Muscle of leg (tissue), 16 donors: ENCODE data around the gene DDX19B. TPM values are rescaled to one million over a fixed set of nuclear protein-coding genes. Genes with fewer than 3 reads are reported as not detected.
"Not testable (repeated sequence)": the region's sequence is repeated elsewhere in the genome, so short reads cannot be mapped to it uniquely, and the experiment has no call there.

Experiments used
- DNase-seq: peaks from one replicate; pipeline ENCODE4 v3.0.0; 2013
- H3K27ac ChIP-seq: one replicate; pipeline ENCODE4 v1.5.1; 2013; ENCODE audit warnings: mild to moderate bottlenecking, low read length, control low read depth
- H3K27me3 ChIP-seq: one replicate; pipeline ENCODE4 v1.6.1; 2013; ENCODE audit warnings: low read length; ENCODE audit not compliant: control insufficient read depth, insufficient read depth
- H3K36me3 ChIP-seq: one replicate; pipeline ENCODE4 v1.6.1; 2013; ENCODE audit warnings: low read length; ENCODE audit not compliant: control insufficient read depth, insufficient read depth
- H3K4me1 ChIP-seq: one replicate; pipeline ENCODE4 v1.6.1; 2013; ENCODE audit warnings: low read length; ENCODE audit not compliant: control insufficient read depth, insufficient read depth
- H3K4me3 ChIP-seq: one replicate; pipeline ENCODE4 v1.5.1; 2013; ENCODE audit warnings: low read length, control low read depth
- H3K9me3 ChIP-seq: replicated peaks from 2 replicates; pipeline ENCODE4 v1.6.1; 2013; ENCODE audit warnings: low read depth, low read length; ENCODE audit not compliant: control insufficient read depth
- WGBS: methylation state at CpG from one replicate; pipeline ENCODE4 v1.1.5; 2013; ENCODE audit warnings: missing lambda C conversion rate; ENCODE audit not compliant: insufficient coverage; 5-methylcytosine and 5-hydroxymethylcytosine counted together
- long read RNA-seq, 11 donors: transcript quantifications; one replicate each; lab custom pipeline, GENCODE V29; 2026
- polyA plus RNA-seq, 8 donors: library from polyadenylated mRNA; unstranded; fragments of 120-200 nt; gene quantifications; one replicate each; pipeline versions ENCODE4 v1.2.1 to v1.2.3, GENCODE V29; 2013; ENCODE audit warnings: inconsistent platforms in 1 of 8, low replicate concordance in 1 of 8; ENCODE audit not compliant: insufficient read length in 8 of 8, insufficient read depth in 1 of 8
- total RNA-seq: library from RNA; stranded (reverse); fragments of 120-200 nt; gene quantifications from one replicate; pipeline ENCODE4 v1.2.4, GENCODE V29; 2013

DDX19B gene
- total RNA-seq (19.9 TPM), polyA plus RNA-seq (10 to 100 TPM; 19.1 to 27.5 (median 22.1) TPM)
- long read RNA-seq, donor 1: 0 reads
- long read RNA-seq, donor 2, partial matches to known transcripts: 0 of 2 reads
- long read RNA-seq, donor 2, other reads (novel, unspliced or antisense): 0 of 2 reads
- long read RNA-seq, donor 3, partial matches to known transcripts: 6 of 10 reads
- long read RNA-seq, donor 3, other reads (novel, unspliced or antisense): 0 of 10 reads
- long read RNA-seq, donor 4: 0 reads
- long read RNA-seq, donor 5, transcript DDX19B-201 (12 exons, 3,386 nt): major isoform, 6 of 17 reads
- long read RNA-seq, donor 5, partial matches to known transcripts: 6 of 17 reads
- long read RNA-seq, donor 5, other reads (novel, unspliced or antisense): 0 of 17 reads
- long read RNA-seq, donor 6, transcript DDX19B-201 (12 exons, 3,386 nt): major isoform, 7 of 16 reads
- long read RNA-seq, donor 6, partial matches to known transcripts: 5 of 16 reads
- long read RNA-seq, donor 6, other reads (novel, unspliced or antisense): 0 of 16 reads
- long read RNA-seq, donor 7, partial matches to known transcripts: 0 of 3 reads
- long read RNA-seq, donor 7, other reads (novel, unspliced or antisense): 0 of 3 reads
- long read RNA-seq, donor 8, partial matches to known transcripts: 0 of 4 reads
- long read RNA-seq, donor 8, other reads (novel, unspliced or antisense): 0 of 4 reads
- long read RNA-seq, donor 9, partial matches to known transcripts: 0 of 2 reads
- long read RNA-seq, donor 9, other reads (novel, unspliced or antisense): 0 of 2 reads
- long read RNA-seq, donor 10, transcript DDX19B-201 (12 exons, 3,386 nt): major isoform, 6 of 9 reads
- long read RNA-seq, donor 10, partial matches to known transcripts: 0 of 9 reads
- long read RNA-seq, donor 10, other reads (novel, unspliced or antisense): 0 of 9 reads
- long read RNA-seq, donor 11, transcript DDX19B-201 (12 exons, 3,386 nt): major isoform, 6 of 8 reads
- long read RNA-seq, donor 11, partial matches to known transcripts: 0 of 8 reads
- long read RNA-seq, donor 11, other reads (novel, unspliced or antisense): 0 of 8 reads

DNA sequence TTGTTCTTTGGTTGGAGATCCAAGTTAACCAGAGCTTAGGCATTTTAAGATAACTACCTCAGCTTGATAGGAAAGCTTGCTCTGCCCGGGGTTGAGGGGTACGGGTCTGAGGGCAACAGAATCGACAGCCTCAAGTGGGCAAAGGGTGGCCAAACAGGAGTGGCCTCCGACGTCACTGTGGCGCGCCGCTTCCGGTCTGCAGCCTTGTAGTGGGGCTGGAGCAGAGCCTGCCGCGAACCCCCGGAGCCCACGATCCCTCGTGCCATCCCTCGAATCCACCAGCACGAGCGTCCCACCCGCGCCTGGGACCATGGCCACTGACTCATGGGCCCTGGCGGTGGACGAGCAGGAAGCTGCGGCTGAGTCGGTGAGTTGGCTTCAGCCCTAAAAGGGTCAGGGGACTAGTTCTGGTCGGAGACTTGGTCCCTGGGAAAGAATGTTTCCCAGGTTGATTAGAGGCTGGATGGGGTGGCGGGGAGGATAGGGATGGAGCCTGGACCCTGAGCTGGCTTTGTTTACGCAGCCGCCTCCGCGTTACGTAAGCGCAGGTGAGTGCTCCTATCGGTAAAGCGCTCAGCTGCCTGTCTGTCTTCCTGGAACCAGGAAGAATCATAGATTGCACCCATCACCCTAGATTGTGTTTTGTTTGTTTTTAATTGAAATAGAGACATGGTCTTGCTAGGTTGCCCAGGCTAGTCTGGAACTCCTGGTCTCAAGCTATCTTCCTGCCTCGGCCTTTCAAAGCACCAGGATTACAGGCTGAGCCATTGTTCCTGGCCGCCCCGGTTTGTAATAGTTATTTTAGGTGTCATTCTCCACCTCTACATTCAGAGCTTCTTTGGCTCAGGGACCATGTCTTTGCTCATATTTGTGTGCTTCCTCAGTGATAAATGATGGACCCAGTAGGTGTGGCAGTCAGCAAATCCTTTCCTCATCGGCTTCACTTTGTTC, at the start of gene DDX19B:
Gene DDX19B (plus strand): TSS at position 199 of the 951 bp plus-strand sequence. CDS start 112 bp downstream, at position 311.
- DNase-seq: peak; percentile 87
- whole genome bisulfite sequencing: 0% methylated on average over 31 of the region's 37 CpGs
- no peaks in the 10 kb centered on the region for H3K36me3 ChIP-seq

DNA sequence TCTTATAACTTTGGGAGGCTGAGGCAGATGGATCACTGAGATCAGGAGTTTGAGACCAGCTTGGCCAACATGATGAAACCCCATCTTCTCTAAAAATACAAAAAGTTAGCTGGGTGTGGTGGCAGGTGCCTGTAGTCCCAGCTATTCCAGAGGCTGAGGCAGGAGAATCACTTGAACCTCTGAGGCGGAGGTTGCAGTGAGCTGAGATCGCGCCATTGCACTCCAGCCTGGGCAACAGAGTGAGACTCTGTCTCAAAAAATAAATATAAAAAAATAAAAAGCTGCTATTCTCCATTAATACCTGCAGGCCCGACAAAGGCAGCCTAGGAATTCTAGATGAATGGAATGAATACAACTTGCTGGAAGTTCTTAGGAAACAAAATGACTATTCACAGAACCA, 49.3 kb upstream of the DDX19B start:
- H3K4me3 ChIP-seq, H3K27ac ChIP-seq: not testable (repeated sequence)

More for the DNA sequence above, at the start of gene DDX19B:
- Histone ChIP-seq H3K9me3 (peaks cover 2% of the 10 kb centered on the region), H3K4me1 (peaks cover 7% of the 10 kb centered on the region), H3K27ac (peak within 1 kb of the TSS; percentile 97), H3K4me3 (peak within 1 kb of the TSS; percentile 98), H3K27me3 (no peaks in the 10 kb centered on the region)

DNA sequence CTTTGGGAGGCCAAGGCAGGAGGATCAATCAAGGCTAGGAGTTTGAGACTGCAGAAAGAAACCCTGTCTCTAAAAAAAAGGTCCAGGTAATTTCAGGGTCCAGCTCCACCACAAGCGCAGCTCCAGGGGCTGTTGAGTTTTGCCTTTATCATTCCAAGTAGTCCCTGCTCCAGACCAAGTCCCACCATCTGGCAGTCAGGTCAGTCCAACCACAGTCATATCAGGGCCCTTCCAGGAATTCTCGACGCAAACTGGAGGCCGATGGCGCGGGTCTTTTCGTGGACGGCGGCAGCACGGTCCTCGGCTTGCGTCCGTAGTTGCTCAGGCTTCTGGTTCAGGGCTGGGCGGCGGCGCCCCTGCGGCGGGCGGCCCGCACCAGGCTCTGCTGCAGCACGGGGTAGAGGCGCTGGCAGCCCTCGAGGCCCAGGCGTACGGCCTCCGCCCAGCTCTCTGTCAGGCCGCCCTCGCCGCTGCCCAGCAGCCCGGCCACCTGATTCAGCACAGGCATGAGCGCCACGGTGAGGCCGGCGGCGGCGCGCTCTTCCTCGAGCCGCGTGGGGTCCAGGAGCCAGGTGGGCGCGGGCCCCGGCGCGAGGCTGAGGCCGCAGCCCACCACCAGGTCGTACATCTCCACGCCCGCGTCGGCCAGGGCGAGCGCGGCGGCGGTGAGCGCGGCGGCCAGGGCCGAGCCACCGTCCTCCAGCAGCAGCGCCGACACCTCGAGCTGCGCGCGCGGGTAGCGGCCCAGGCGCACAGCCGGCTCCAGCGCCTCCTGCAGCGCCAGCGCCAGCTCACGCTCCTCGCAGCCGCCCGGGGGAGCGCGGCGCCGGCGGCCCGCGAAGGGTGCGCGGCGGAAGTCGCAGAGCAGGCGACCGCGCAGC, 48.0 kb upstream of the DDX19B start:
- DNase-seq: peak; percentile 41
- peak overlapping the region; percentile 45 for H3K4me3 ChIP-seq
- no peaks in the 10 kb centered on the region for H3K27me3 ChIP-seq
- WGBS: under 1% methylated on average over 92 of the region's 92 CpGs
- no peak overlapping the region for H3K27ac ChIP-seq
- peaks cover 15% of the 10 kb centered on the region for H3K4me1 ChIP-seq
- peaks cover 40% of the 10 kb centered on the region for H3K36me3 ChIP-seq
- H3K9me3 ChIP-seq: no peaks in the 10 kb centered on the region

More for the DNA sequence above, 49.3 kb upstream of the DDX19B start:
- not testable (repeated sequence) for H3K9me3 ChIP-seq, DNase-seq, H3K27me3 ChIP-seq
- Histone ChIP-seq H3K4me1 (peaks cover 15% of the 10 kb centered on the region), H3K36me3 (peaks cover 30% of the 10 kb centered on the region)
- WGBS: no CpG with 5 or more reads among the region's 4 CpGs

DNA sequence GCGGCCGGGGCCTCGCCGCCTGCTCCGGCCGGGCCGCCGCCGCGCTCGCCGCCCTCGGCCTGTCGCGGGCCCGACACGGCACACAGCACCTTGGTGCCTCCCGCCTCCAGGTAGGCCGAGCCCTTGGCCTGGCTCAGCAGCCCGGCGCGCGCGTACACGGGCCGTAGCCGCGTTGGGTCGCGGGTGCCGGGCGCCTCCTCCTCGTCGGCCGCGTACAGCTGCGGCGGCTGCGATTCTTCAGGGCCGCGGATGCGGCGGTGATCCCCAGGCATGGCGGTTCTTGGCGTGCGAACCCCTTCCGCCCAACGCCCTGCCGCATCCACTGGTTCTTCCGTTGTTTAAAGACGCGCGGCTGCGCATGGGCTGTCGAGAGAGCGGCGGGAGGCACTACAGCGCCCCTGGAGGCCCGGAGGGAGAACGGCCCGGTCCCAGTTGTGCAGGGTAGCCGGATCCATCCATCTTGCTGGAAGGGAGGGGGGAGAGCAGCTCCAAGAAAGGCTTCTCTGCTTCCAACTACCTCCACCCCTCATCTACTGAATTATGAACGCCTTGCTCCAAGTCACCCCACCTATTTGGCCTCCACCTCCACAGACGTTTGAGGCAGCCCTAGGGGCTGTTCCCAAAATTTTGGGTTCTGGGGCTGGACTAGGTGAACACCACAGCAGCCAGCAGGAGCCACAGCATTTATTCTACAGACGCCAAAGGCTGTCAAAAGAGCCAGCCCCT, 47.2 kb upstream of the DDX19B start, which contains the start of gene EXOSC6:
Gene EXOSC6 (minus strand): TSS at position 312 of the 726 bp plus-strand sequence. CDS start 40 bp downstream, at position 272.
- DNase-seq: peak; percentile 97
- Histone ChIP-seq H3K36me3 (peaks cover 48% of the 10 kb centered on the region), H3K27ac (peak within 1 kb of the TSS; percentile 47), H3K27me3 (no peaks in the 10 kb centered on the region), H3K9me3 (no peaks in the 10 kb centered on the region), H3K4me3 (peak within 1 kb of the TSS; percentile 47), H3K4me1 (peaks cover 15% of the 10 kb centered on the region)
- under 1% methylated on average over 58 of the region's 65 CpGs for WGBS

DNA sequence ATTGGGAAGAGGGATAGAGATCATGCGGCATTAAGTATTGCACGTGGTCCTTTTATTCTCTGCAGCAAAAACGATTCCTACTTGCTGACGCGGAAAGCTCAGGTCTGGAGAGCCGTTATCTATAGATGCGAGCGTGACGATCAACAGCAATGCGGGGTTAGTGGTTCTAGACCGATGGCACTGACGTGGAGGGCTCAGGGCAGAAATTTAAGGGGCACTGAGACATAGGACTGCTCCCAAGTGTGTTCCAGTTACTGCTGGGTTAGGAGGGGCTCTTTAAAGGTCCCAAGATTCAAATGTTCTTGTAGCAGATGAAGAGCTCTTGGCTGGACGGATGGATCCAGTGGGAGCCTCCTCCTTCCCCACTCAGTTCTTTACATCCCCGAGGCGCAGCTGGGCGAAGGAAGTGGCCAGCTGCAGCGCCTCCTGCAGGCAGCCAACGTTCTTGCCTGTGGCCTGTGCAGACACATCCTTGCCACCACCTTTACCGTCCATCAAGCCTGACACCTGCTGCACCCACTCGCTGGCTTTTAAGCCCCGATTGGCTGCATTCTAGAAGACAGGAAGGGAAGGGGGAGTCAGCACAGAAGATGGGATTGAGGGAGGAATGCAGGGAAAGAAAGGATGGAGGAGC, 46.5 kb upstream of the DDX19B start:
- peak; percentile 16 for DNase-seq
- Histone ChIP-seq H3K27me3 (no peaks in the 10 kb centered on the region), H3K9me3 (no peaks in the 10 kb centered on the region), H3K4me1 (peaks cover 15% of the 10 kb centered on the region), H3K4me3 (no peak overlapping the region), H3K36me3 (peaks cover 53% of the 10 kb centered on the region), H3K27ac (peak overlapping the region; percentile 47)
- WGBS: 82% methylated on average over 17 of the region's 21 CpGs

DNA sequence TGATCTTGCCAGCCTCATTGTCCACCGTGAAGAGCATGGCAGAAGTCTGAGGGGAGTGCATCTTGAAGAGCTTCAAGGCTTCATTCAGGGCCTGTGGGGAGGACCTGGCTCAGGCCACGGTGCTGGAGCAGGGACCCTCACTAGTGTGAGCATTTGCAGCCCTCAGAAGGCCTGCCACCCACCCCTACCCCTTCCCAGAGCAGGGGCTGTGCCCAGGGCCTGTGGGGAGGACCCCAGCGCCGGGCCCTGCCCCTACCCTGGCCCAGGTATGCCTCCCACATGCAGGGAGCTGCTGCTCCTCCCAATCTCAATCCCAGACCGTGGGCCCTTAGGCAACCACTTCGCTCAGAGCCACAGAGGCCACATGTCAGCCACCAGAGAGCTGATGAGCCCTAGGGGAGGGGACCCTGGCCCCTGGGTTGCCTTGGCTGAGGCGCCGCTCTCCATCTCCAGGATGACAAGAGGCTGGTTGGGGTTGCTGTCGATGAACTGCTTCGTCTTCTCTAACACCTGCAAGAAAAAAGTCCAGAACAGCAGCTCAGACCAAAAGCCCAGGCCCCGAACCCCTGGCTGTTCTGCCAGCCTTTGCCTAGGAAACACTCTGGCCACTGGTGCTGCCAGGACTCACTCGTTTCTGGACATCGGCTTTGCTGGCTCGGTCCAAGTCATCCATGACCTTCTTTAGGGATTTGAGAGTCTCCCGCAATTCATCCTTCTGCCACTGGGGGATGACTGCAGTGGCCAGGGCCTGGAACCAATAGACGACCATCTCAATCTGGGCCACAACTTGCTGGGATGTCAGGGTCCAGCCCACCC, 45.5 kb upstream of the DDX19B start:
- 73% methylated on average over 10 of the region's 16 CpGs for WGBS
- DNase-seq: peak; percentile 20
- peaks cover 61% of the 10 kb centered on the region for H3K36me3 ChIP-seq

DNA sequence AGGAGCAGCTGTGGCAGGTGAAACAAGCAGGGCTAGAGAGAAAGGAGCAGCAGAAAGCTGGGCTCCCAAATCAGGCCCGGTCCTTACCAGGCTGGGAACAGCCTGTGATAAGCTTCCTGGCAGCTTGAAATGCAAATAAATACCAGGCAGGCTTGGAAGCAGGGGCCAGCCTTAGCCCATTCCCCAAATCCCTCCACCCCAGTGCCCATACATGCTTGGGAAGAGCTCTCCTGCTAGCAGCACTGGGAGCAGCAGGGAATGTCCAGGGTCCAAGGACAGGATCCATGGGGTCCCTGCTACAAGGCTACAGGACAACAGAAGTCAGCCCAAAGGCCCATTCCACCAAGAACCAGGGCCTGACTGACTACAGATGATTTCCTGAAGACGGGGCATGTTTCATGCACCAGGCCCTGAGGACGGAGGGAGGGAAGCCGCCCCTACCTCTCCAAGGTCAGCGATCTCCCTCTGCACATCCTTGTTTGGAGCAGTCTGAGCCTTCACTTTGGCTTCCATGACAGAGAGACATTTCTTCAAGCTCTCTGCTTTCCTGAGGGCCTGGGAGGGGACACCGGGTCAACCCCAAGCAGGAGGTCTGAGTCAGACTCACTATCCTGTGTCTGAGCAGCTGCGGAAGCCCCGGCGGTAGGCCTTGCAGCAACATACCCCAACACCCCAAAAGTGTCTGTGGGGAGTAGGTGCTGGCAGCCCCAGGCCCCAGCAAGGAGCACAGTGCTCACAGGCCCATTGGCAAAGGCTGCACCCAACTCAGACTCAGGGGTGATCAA, 44.6 kb upstream of the DDX19B start:
- Histone ChIP-seq H3K36me3 (peaks cover 70% of the 10 kb centered on the region), H3K27ac (no peak overlapping the region), H3K27me3 (no peaks in the 10 kb centered on the region), H3K4me1 (peaks cover 15% of the 10 kb centered on the region), H3K9me3 (no peaks in the 10 kb centered on the region), H3K4me3 (no peak overlapping the region)
- 94% methylated on average over 5 of the region's 9 CpGs for WGBS
- no peak for DNase-seq

More for the DNA sequence above, 45.5 kb upstream of the DDX19B start:
- no peak overlapping the region for H3K4me3 ChIP-seq
- no peaks in the 10 kb centered on the region for H3K9me3 ChIP-seq
- no peaks in the 10 kb centered on the region for H3K27me3 ChIP-seq
- H3K27ac ChIP-seq: no peak overlapping the region
- H3K4me1 ChIP-seq: peaks cover 15% of the 10 kb centered on the region
